Testis (tissue), 3 donors: ENCODE measurements around the gene DOK5. TPM values are rescaled to one million over a fixed set of nuclear protein-coding genes. Genes with fewer than 3 reads are reported as not detected.

Experiments
- DNase-seq: peaks from one replicate; pipeline ENCODE4 v3.0.0-alpha.2; 2019
- H3K27ac ChIP-seq, 2 donors: fragments of 200-600 bp; sonication (generic); one replicate each; pipeline ENCODE4 v1.5.1; 2019
- H3K27me3 ChIP-seq: fragments of 200-600 bp; sonication (generic); one replicate; pipeline ENCODE4 v1.5.1; 2019
- H3K36me3 ChIP-seq: fragments of 200-600 bp; sonication (generic); one replicate; pipeline ENCODE4 v1.5.1; 2017; ENCODE audit warnings: low read depth; ENCODE audit errors: missing control alignments
- H3K4me1 ChIP-seq: fragments of 200-600 bp; sonication (generic); one replicate; pipeline ENCODE4 v1.5.1; 2019
- H3K4me3 ChIP-seq, 2 donors: fragments of 200-600 bp; sonication (generic); one replicate each; pipeline ENCODE4 v1.5.1; 2017 to 2019
- H3K9me3 ChIP-seq: fragments of 200-600 bp; sonication (generic); one replicate; pipeline ENCODE4 v1.5.1; 2017
- POLR2A ChIP-seq: fragments of 450-650 bp; IDR thresholded peaks from one replicate; pipeline ENCODE4 v1.6.1; 2017; ENCODE audit warnings: antibody characterized with exemption, mild to moderate bottlenecking, moderate library complexity
- WGBS, 2 donors: methylation state at CpG; one replicate each; pipeline ENCODE4 v1.1.5; 2018; 5-methylcytosine and 5-hydroxymethylcytosine counted together
- intact Hi-C: fragments of 100-400 bp; cut with DNase I; formaldehyde crosslinking; loops from one replicate; pipeline ENCODE4 v1.15.1; 2023; ENCODE audit warnings: low total_unique reads
- polyA plus RNA-seq: library from polyadenylated mRNA; stranded (reverse); fragments of 350-450 nt; fragmentation: Illumina TruSeq; extraction: RNeasy Lipid Tissue Mini Kit (QIAGEN cat#74804); gene quantifications from one replicate; pipeline ENCODE4 v1.2.3, GENCODE V29; 2014; ENCODE audit warnings: low read depth, low replicate concordance; ENCODE audit not compliant: insufficient read depth
- total RNA-seq, 2 donors: library from RNA; depleted of rRNA; stranded (reverse); fragments of >200 nt; gene quantifications; one replicate each; pipeline ENCODE4 v1.2.3, GENCODE V29; 2016
- TF ChIP-seq, protein P1 (sequence below), 3 experiments: fragments of 450-650 bp in 2 of 3; fragments of 200-600 bp in 1 of 3; sonication (generic) in 1 of 3; IDR thresholded peaks; one replicate each; pipeline ENCODE4 v1.5.1; 2016 to 2019; ENCODE audit warnings: antibody characterized with exemption in 3 of 3, mild to moderate bottlenecking in 2 of 3, moderate library complexity in 1 of 3

The DOK5 gene
- total and polyA plus RNA-seq, 3 donors from 2014 or later, result 1.0 to 3.1 (median 1.7) TPM

DNA sequence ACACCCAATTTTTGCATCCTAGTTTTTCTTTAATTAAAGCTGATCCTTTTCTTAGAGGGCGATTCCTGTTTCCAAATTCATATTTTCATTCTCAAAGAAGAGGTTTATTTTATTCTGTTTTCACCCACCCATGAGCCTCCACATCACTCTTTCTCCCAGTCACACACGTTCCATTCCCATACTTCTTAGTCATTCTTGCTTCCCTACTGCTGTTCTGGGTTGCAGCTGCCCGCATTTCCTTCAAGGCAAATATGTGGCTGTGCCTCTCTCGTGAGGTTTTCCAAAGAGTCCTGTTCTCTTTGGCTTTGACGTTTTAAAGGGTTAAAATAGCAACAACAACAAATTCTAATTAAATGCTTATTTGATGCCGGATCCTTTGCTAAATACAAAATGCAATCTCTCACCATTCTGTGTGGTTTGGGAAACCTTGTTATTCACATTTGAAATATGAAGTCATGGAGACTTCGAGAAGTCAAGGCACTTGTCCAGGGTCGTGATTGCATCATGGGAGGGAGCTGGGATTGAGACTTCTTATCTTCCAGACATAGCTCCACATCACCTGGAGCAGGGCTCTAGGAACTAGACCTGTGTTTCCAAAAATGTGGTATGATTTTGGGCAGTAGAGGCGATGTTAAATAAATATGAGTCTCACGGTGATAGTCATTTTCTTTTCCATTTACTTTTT is 126.6 kb downstream of the DOK5 start:
- H3K9me3 ChIP-seq, result no peaks in the 10 kb centered on the region
- H3K4me1 ChIP-seq, result no peaks in the 10 kb centered on the region
- WGBS, 2 donors, result 84 to 88% methylated on average over 10 of the region's 10 CpGs
- intact Hi-C loops, result no loop called here
- DNase-seq, result no peak
- no peaks in the 10 kb centered on the region for H3K36me3 ChIP-seq
- TF ChIP-seq, protein P1, sequence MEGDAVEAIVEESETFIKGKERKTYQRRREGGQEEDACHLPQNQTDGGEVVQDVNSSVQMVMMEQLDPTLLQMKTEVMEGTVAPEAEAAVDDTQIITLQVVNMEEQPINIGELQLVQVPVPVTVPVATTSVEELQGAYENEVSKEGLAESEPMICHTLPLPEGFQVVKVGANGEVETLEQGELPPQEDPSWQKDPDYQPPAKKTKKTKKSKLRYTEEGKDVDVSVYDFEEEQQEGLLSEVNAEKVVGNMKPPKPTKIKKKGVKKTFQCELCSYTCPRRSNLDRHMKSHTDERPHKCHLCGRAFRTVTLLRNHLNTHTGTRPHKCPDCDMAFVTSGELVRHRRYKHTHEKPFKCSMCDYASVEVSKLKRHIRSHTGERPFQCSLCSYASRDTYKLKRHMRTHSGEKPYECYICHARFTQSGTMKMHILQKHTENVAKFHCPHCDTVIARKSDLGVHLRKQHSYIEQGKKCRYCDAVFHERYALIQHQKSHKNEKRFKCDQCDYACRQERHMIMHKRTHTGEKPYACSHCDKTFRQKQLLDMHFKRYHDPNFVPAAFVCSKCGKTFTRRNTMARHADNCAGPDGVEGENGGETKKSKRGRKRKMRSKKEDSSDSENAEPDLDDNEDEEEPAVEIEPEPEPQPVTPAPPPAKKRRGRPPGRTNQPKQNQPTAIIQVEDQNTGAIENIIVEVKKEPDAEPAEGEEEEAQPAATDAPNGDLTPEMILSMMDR (IDR thresholded peaks at IDR 0.05), result no peak
- TF ChIP-seq POLR2A, result no peak
- H3K4me3 ChIP-seq, result no peak overlapping the region
- H3K27me3 ChIP-seq, result no peaks in the 10 kb centered on the region
- H3K27ac ChIP-seq, result no peak overlapping the region

DNA sequence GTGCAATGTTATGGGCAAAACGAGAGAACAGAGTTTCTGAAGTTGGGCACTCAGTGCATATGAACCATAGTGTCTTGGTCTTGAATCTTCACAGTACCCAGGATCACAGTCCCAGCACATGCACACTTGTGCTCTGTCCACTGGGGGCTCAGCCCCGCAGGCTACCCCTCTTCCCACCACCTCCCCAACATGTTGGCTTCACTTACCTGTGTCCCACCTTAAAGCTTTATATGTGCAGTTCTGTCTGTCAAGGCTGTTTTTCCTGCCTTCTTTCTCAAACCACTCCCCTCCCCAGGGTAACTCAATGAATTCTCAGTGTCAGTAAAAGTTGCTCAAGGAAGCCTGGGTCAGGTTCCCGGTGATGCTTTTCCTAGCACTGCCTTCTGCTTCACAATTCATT is 129.9 kb downstream of the DOK5 start:
- intact Hi-C loops, result no loop called here
- H3K4me1 ChIP-seq, result no peaks in the 10 kb centered on the region
- H3K27ac ChIP-seq, result no peak overlapping the region
- H3K4me3 ChIP-seq, result no peak overlapping the region
- WGBS, 2 donors, result 86 to 89% methylated on average over 3 of the region's 3 CpGs
- no peak for DNase-seq
- H3K9me3 ChIP-seq, result no peaks in the 10 kb centered on the region
- no peaks in the 10 kb centered on the region for H3K36me3 ChIP-seq
- TF ChIP-seq, protein P1 (IDR thresholded peaks at IDR 0.05), result no peak
- no peak for TF ChIP-seq POLR2A
- no peaks in the 10 kb centered on the region for H3K27me3 ChIP-seq

DNA sequence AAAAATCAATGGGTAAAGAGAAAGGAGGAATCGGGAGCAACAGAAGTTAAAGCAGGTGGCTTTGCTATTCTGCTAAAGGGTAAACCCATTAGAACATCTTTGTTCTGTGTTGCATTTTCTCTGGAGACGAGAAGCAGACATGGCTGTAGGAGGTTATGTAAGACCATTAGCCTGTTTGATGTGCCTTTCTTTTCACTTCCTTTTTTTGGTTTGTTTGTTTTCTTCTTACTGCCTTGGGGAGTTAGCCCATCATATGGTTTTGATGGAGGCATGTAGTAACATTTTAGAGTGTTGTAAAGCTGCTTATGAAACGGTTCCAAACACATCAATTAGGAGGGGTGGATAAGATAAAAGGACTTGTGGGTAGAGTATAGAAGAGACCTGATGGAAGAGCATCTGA is 131.0 kb downstream of the DOK5 start:
- Histone ChIP-seq H3K9me3 (no peaks in the 10 kb centered on the region), H3K4me1 (no peaks in the 10 kb centered on the region), H3K27me3 (no peaks in the 10 kb centered on the region), H3K36me3 (no peaks in the 10 kb centered on the region), H3K27ac (no peak overlapping the region), H3K4me3 (no peak overlapping the region)
- no peak for DNase-seq
- WGBS, 2 donors, result 62 to 69% methylated on average over 3 of the region's 3 CpGs
- intact Hi-C loops, result no loop called here
- TF ChIP-seq, protein P1 (IDR thresholded peaks at IDR 0.05), result no peak
- TF ChIP-seq POLR2A, result no peak

- DNase-seq, result no peak
- no peak overlapping the region for H3K27ac ChIP-seq
- no peak overlapping the region for H3K4me3 ChIP-seq
- no peaks in the 10 kb centered on the region for H3K27me3 ChIP-seq
- WGBS, 2 donors, result 90 to 92% methylated on average over 4 of the region's 4 CpGs
- H3K9me3 ChIP-seq, result no peaks in the 10 kb centered on the region
- intact Hi-C loops, result no loop called here
- no peaks in the 10 kb centered on the region for H3K36me3 ChIP-seq
- no peaks in the 10 kb centered on the region for H3K4me1 ChIP-seq
- TF ChIP-seq POLR2A, result no peak
- TF ChIP-seq, protein P1 (IDR thresholded peaks at IDR 0.05), result no peak
These were observed 132.8 kb downstream of the DOK5 start for GRCh38 chr20:54608039-54608745.

DNA sequence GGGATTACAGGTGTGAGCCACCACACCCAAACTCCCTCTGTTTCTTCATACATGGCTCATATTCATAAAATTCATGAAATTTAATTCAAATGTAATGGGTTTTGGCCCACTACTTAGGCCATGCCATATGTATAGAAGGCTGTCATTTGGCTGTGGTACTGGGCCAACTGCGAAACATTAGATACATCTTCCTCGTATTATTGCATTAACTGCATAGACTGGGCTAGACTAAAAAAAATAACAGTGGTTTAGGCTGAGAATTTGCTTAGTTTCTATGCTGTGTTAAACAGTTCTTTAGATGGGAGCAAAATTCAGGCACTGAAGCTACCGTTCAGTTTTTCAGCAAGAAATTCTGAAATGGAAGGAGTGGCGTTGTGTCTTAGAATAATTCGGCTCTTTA is 133.6 kb downstream of the DOK5 start:
- no peak for DNase-seq
- H3K9me3 ChIP-seq, result no peaks in the 10 kb centered on the region
- no peak for TF ChIP-seq POLR2A
- TF ChIP-seq, protein P1 (IDR thresholded peaks at IDR 0.05), result no peak
- WGBS, 2 donors, result 95 to 96% methylated on average over 5 of the region's 5 CpGs
- no peaks in the 10 kb centered on the region for H3K4me1 ChIP-seq
- H3K27me3 ChIP-seq, result no peaks in the 10 kb centered on the region
- no peak overlapping the region for H3K27ac ChIP-seq
- H3K36me3 ChIP-seq, result no peaks in the 10 kb centered on the region
- no peak overlapping the region for H3K4me3 ChIP-seq
- intact Hi-C loops, result no loop called here
